Frontal cortex (tissue), 4 donors: ENCODE results near the gene MACROD1. TPM values are rescaled to one million over a fixed set of nuclear protein-coding genes. Genes with fewer than 3 reads are reported as not detected.
A peak's percentile ranks its signal among the peaks of the same experiment; 100 is the strongest.
"Not testable (repeated sequence)": the region's sequence is repeated elsewhere in the genome, so short reads cannot be mapped to it uniquely, and the experiment has no call there.

ENCODE experiments used
- DNase-seq, 2 donors: peaks; one replicate each; pipeline ENCODE4 v3.0.0; 2012; ENCODE audit warnings: low spot score in 2 of 2
- FAIRE-seq: peaks from 2 replicates; lab custom pipeline; 2012; peaks lifted over from hg19 to GRCh38; lab: Jason Lieb, UNC
- total RNA-seq: library from RNA; depleted of rRNA; stranded (reverse); fragments of >200 nt; gene quantifications from one replicate; pipeline ENCODE4 v1.2.3, GENCODE V29; 2014
- donor health status: control.
- donor health status: control.
- donor health status: control.

MACROD1 gene
- total RNA-seq, 1 donor from 2014 or later, result 19.6 TPM

DNA sequence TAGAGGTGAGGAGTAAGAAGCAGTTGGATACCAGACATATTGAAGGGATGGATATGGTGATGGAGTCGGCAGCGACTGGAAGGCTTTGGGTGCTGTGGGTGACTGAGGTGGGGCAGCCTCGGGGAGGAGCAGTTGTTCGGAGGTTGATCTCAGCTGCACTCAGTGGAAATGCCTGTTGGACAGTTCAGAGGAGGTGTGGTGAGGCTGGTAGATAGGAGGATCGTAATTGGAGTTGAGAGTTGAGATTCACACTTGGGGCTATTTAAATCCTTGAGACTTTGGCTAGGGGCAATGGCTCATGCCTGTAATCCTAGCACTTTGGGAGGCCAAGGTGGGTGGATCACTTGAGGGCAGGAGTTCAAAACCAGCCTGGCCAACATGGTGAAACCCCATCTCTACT is 172.8 kb downstream of the MACROD1 start:
- DNase-seq (no peak), FAIRE-seq (no peak)

DNA sequence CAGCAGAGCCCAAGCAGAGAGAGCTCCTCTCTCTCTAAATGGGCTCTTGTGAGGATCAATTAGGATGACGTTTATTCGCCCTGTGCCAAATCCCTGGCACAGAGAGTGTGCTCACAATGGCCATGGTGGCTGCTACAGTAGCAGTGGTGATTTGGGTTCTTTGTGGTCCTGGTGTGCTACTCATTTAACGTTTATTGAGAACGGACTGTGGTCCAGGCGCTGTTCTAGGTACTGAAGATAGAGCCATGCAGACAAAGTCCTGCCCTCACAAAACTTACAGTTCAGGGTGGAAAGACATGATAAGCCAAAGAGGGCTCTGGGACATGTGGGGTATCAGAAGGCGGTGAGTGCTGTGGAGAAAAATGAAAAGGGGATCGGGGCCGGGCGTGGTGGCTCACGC is 174.4 kb downstream of the MACROD1 start:
- FAIRE-seq, result no peak
- no peak for DNase-seq

DNA sequence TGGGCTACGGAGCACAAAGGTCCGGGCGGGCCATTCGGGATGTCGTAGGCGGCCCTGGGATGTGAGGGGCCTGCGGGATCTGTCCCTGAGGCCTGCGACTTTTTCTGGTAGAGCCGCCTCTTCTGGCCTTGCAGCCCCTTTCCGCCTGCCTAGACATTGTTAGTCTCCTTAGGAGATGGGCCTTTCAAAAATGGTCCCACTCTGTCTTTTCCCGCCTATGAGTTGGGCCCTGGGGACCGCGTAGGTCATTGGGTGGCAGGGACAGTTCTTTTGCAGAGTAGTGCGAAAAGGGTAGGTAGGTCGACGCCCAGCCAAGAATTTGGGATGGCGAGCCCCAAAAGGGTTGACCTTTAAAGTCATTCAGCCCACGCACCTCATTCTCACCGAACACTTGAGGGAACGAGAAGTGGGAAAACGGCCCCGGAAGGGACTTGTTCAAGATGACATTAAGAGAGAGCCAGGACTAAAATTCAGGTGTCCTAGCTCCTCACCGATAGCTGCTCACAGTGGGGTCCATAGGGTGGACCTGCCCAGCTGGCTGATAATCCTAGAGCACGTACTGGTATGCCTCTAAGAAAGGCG is 178.9 kb downstream of the MACROD1 start:
- no peak for FAIRE-seq
- no peak for DNase-seq

DNA sequence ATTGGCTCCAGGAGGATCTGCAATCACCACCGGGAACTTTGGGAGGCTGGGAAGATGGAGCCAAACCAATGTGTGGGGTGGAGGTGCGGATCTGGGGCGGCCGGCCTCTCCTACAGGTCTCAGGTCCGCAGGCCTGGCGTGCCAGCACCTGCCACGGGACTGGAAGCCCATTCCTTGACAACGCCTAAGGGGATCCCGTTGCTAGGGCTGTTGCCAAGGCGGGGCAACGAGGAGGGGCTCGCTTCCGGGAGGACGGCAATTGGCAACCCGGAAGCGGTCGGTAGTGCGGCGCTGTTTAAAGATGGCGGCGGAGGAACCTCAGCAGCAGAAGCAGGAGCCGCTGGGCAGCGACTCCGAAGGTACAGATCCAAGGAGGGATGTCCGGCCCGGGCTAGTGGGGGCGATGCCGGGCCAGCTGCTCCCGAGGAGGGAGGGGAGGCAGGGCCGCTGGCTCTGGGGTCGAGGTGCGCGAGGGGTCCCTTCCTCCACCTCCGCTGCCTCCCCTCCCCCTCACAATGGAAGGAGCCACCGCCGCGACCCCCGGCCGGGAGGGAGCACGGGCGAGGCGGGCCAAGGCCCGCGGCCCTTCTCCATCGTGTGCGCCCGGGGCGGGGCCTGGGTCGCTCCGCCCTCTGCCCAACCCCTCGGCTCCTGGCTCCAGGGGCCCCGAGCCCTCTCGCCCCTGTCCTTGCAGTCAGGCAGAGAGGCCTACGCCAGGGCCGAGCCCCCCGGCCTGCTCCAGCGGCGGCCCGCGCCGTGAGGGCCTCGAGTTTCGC is 179.6 kb downstream of the MACROD1 start, which contains the start of gene OTUB1:
Gene OTUB1, plus strand, starts transcription at position 283 of the 776 bp plus-strand sequence. Its CDS starts 19 bp downstream, at position 302.
- DNase-seq (peak; percentile 88 to 94), FAIRE-seq (no peak)

DNA sequence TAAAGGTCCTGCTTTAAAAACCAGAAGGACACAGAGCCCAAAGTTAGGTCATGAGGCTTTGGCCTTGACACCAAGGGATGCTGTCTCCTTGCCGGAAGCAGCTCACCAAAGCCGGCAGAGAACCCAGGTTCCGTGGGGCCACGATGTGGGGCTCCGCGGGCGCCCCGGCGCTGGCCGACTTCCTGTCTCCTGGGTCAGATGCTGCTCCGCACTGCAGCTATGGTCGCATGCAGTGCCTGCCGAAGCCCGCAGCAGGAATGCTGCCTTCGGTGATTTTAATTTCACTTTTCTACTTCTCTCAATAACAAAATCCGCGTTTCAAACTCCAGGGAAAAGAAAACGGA is 180.1 kb downstream of the MACROD1 start:
- FAIRE-seq (no peak), DNase-seq (peak in 1 of 2 donors; percentile 28)

DNA sequence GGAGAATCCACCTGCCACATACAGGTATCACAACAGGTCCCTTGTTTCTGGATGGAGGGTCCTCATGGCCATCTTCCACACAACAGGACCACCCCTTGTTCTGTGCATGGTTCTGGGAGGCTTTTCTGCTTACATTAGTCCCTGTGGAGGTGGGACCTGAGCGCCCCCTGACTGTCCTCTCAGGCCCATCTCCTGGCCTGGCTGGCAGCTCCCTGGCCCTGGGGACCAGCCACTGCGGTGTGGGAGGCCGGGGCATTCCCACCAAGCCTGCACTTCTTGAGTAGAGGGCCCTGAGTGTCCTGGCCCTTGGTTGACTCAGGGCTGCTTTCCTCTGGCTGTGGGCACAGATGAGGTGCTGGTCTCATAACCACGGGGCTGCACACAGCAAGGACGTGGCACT is 186.5 kb downstream of the MACROD1 start:
- FAIRE-seq (no peak), DNase-seq (no peak)

DNA sequence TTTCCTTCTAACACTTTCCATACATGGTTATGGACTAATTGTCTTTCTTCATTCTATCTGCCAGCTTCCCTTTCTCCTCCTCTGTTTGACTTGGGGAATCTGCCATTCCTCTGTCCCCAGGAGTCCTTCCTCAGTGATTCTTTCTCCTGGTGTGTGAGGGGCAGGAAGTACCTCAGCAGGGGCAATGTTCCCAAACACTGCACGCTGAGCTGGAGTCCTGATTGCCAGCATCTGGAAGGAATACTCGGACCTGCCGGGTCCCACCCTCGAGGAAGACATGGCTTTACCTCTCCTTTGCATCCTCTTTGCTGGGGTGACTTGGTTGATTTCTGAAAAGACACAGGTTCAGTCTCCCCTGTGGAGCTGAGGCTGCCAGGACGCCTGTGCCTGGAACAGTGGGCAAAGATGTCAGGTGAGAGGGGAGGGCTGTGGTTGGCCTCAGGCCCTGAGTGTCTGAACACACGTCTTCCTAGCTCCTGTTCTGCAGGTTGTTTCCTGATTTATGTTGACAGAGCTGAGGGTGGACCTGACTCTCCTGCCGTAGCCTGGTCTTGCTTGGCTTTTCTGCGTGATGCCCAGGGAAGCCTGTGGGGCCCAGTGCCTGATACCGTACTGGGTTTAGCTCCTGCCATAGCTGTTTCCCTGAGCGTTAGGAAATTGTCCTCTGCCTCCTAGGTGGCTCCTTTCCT is 187.2 kb downstream of the MACROD1 start:
- no peak for DNase-seq
- FAIRE-seq, result no peak

DNA sequence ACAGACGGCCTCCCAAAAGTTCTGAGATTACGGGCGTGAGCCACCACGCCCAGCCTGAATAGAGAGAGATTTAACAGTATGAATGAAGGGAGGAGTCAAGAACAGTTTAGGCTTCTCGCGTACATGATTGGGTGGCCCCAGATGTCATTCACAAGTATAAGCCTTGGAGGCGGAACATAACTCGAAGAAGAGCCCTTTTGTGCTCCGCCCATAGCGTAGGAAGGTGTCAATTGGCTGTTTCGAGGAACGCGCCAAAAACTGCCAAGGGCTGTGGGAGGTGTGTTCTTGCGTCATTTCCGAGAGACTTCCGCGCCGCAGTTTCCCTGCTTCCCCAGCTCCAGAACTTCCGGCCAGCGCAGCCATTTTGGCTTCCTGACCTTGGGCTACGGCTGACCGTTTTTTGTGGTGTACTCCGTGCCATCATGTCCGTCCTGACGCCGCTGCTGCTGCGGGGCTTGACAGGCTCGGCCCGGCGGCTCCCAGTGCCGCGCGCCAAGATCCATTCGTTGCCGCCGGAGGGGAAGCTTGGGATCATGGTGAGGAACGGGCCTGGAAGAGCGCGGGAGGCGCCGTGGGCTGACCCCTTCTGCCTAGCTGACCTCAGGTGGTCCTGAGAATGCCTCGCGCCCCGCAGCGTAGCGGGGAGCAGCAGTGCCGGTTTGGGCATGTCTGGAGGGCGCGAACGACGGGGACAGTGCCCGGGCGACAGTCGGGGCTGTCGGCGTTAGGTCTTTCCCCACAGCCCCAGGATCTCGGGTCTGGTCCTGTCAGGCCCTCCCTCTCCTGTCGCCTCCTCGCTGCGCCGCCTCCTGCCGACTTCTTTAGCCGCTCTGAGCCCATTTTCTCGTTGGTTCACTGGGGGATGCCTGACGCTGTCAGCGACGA is 191.4 kb downstream of the MACROD1 start, which contains the start of gene COX8A:
Gene COX8A, plus strand, starts transcription at position 362 of the 885 bp plus-strand sequence. Its CDS starts 61 bp downstream, at position 423.
- peak; percentile 97 to 99 for DNase-seq
- peak; percentile 95 for FAIRE-seq

DNA sequence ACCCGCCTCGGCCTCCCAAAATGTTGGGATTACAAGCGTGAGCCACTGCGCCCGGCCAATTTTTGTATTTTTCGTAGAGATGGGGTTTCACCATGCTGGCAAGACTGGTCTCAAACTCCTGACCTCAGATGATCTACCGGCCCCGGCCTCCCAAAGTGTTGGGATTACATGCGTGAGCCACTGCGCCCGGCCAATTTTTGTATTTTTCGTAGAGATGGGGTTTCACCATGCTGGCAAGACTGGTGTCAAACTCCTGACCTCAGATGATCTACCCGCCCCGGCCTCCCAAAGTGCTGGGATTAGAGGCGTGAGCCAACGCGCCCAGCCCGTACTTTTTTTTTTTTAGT is 192.0 kb downstream of the MACROD1 start:
- DNase-seq, FAIRE-seq: not testable (repeated sequence)

DNA sequence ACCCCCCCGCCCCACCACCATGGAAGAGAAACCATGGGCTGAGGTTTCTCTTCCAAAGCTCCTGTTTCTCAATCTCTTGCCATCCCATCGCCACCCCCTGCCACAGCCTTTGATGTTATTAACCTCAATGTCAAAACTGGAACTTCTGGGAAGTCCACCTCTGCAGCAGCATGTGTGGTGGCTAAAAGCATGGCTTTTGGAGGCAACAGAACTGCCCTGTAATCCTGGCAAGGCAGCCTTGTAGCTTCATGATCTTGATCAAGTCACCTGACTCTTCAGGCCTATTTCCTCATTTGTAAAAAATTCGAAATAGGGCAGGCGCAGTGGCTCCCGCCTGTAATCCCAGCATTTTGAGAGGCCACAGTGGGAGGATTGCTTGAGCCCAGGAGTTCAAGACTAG is 195.0 kb downstream of the MACROD1 start:
- DNase-seq, result no peak

DNA sequence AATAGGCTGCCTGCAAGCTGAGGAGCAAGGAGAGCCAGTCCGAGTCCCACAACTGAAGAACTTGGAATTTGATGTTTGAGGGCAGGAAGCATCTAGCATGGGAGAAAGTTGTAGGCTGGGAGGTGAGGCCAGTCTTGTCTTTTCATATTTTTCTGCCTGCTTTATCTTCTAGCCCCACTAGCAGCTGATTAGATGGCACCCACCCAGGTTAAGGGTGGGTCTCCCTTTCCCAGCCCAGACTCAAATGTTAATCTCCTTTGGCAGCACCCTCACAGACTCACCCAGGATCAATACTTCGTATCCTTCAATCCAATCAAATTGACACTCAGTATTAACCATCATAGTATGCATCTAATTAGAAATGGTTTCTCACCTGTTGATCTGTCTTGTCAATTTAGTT is 196.5 kb downstream of the MACROD1 start:
- DNase-seq, result no peak
- no peak for FAIRE-seq

More for the DNA sequence above, 195.0 kb downstream of the MACROD1 start:
- FAIRE-seq, result no peak

DNA sequence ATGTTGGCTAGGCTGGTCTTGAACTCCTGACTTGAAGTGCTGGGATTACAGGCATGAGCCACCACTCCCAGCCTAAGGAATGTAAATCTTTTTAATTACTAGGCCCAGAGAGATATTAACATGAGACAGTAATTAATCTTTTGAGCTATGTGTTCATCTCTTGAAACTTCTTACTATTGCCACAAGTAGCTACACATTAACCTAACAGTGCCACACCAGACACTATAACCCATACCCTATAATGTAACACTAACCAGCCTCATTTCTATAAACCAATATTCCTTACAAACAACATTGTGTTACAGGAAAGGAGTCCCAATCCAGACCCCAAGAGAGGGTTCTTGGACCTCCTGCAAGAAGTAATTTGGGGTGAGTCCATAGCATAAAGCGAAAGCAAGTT is 199.5 kb downstream of the MACROD1 start:
- DNase-seq (no peak), FAIRE-seq (no peak)

DNA sequence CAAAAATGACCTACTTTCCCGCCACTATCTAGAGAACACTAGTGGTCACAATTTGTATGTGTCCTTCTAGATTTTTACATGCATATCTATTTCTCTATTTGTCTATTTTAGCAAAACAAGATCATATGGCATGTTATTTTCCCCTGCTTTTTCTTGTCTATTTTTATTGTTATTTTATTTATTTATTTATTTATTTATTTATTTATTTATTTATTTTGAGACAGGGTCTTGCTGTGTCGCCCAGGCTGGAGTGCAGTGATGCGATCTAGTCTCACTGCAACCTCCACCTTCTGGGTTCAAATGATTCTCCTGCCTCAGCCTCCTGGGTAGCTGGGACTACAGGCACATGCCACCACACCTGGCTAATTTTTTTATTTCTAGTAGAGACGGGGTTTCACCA is 202.0 kb downstream of the MACROD1 start:
- FAIRE-seq, DNase-seq: not testable (repeated sequence)

DNA sequence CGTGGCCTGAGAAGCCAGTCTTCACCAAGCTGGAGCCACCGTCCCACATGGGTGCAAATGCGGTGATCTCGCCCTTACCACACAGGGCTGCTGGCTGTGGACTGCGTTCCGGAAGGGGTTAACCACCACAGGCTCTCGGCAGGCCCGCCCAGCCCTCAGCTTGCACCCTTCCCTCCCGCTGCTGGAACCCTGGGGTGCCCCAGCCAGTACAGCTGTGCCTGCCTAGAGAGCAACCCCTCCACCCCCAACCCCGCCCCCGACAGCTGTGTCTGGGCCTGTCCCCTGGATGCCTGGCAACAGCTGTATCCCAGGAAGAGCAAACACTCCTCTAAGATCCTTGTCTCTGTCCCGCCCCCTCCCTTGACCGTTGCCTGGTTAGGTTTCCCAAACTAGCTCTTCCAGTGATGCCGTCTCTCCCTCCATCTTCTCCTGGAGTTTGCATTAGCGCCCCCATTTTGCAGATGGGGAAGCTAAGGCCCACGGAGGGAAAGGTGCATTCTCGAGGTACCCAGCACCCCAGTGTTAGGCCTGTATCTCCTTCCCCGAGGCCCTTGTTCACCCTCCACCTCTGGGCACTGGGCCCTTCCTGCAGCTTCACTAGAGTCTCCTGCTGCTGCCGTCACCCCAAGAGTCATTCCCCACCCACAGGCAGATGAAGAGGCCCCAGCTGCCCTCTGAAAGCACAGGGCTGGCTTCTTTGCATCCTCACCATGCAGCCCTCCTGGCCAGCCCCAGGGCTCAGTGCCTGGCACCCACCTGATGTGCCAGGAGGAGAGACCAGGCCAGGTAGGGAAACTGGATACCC is 204.1 kb downstream of the MACROD1 start:
- no peak for FAIRE-seq

DNA sequence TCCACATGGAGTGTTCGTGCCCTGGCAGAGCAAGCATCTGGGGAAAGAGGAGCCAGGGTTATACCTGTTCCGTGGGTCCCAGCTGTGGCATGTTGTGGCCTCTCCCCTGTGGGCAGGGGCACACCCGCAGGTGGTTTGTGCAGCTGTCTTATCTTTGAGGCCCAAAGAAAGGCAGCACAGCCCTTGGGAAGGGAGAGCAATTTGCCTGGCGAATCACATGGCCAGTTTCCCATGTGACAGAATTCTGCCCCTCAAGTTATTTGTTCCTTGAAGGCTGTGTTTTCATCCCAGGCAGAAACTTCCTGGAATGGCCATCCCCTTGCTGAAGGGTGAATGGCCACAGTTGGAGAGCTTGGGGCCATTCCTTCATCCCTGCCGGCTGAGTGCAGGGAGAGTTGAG is 207.9 kb downstream of the MACROD1 start:
- FAIRE-seq (no peak), DNase-seq (no peak)

More for the DNA sequence above, 204.1 kb downstream of the MACROD1 start:
- DNase-seq, result no peak

DNA sequence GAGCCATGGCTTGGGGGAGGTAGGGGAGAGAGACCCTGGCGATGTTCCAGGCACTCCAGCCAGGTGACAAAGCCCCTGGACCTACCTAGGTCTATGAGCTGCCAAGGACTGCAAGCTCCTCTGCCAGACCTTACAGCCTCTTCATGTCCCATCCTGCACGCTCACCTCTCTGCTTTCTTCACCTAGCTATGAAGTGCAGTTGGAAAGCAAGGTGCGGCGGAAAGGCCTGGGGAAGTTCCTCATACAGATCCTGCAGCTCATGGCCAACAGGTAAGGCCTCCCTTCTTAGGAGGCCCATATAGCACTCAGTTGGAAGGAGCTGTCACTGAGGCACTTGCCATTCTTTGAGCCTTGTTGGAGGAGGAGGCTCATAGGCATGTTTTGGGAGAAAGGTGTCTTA is 213.3 kb downstream of the MACROD1 start:
- no peak for FAIRE-seq
- no peak for DNase-seq

DNA sequence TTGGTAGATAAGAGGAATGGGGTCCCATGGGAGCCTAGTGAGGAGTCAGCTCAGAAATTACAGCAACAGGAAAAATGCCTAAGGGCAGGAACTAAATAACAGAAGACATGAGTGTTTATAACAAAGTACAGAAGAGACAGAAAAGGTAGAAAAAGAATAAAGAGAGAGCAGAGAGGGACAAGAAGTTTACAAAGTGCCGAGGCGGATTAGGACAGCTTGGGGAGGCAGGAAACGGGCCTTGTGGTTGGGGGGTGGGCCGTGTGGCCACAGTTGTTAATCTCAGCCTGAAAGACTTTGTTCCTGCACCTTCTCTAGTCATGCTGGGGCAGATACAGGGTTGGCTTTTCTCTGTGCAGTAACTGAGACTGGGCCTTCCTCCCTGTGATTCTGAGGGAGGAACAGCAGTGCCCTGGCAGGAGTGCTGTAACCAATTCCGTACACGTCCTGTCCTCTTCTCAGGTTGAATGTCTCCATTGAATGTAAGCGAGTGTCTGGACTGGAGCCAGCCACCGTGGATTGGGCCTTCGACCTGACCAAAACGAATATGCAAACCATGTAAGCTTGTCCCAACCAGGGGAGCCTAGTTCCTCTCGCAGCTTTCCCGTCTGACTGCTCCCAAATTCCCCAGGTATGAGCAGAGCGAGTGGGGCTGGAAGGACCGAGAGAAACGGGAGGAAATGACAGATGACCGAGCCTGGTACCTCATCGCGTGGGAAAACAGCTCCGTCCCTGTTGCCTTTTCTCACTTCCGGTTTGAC is 214.0 kb downstream of the MACROD1 start:
- DNase-seq (no peak), FAIRE-seq (no peak)
